SU-DHL-6 (cell line): ENCODE measurements around the gene KAT6B.

Source experiments
- H2AFZ ChIP-seq: fragments of 200-600 bp; sonication (generic); 2 replicates; pipeline ENCODE4 v1.6.1; 2014; ENCODE audit warnings: low read depth, mild to moderate bottlenecking, moderate library complexity, mixed read lengths, antibody characterized with exemption, low read length; ENCODE audit not compliant: severe bottlenecking
- H3F3A ChIP-seq: fragments of 200-600 bp; shearing (Covaris generic); 2 replicates; pipeline ENCODE4 v1.6.0; 2016; ENCODE audit warnings: antibody characterized with exemption, mild to moderate bottlenecking; ENCODE audit not compliant: insufficient read depth
- H3K27ac ChIP-seq: fragments of 200-600 bp; sonication (generic); 2 replicates; pipeline ENCODE4 v1.5.1; 2016; ENCODE audit warnings: low read depth, mild to moderate bottlenecking, low read length, moderate library complexity, mixed read lengths
- H3K27me3 ChIP-seq: fragments of 200-600 bp; sonication (generic), shearing (Covaris generic); 2 replicates; pipeline ENCODE4 v1.6.0; 2014; ENCODE audit warnings: mild to moderate bottlenecking, low read length
- H3K36me3 ChIP-seq: fragments of 200-600 bp; sonication (generic); 2 replicates; pipeline ENCODE4 v1.6.1; 2014; ENCODE audit warnings: mild to moderate bottlenecking, low read length, mixed read lengths
- H3K4me2 ChIP-seq: fragments of 300-600, 200-600 bp; shearing (Covaris generic), sonication (generic); 2 replicates; pipeline ENCODE4 v1.6.0; 2014; ENCODE audit warnings: low read length, low read depth, mild to moderate bottlenecking; ENCODE audit not compliant: poor library complexity, severe bottlenecking
- H3K4me3 ChIP-seq: fragments of 200-600 bp; sonication (generic); 2 replicates; pipeline ENCODE4 v1.5.1; 2014; ENCODE audit warnings: antibody characterized with exemption, low read length, mild to moderate bottlenecking, mixed read lengths; ENCODE audit not compliant: insufficient read depth, poor library complexity, severe bottlenecking
- H3K79me2 ChIP-seq: fragments of 200-600 bp; sonication (generic); 2 replicates; pipeline ENCODE4 v1.6.1; 2014; ENCODE audit warnings: mild to moderate bottlenecking, low read length, moderate library complexity; ENCODE audit not compliant: insufficient read depth
- H3K9ac ChIP-seq: fragments of 200-600 bp; sonication (generic); 2 replicates; pipeline ENCODE4 v1.7.0; 2014; ENCODE audit warnings: mild to moderate bottlenecking, low read length
- H3K9me2 ChIP-seq: fragments of 200-600 bp; sonication (generic); replicated peaks from 2 replicates; pipeline ENCODE4 v1.6.1; 2014; ENCODE audit warnings: low read length; ENCODE audit not compliant: insufficient read depth
- H3K9me3 ChIP-seq: fragments of 200-600 bp; sonication (generic); 2 replicates; pipeline ENCODE4 v1.6.1; 2014; ENCODE audit warnings: low read length, mixed read lengths; ENCODE audit not compliant: insufficient read depth
- H4K20me1 ChIP-seq: fragments of 200-600 bp; sonication (generic); 2 replicates; pipeline ENCODE4 v1.6.1; 2014; ENCODE audit warnings: low read depth, mild to moderate bottlenecking, antibody characterized with exemption, low read length, moderate library complexity, mixed read lengths
- EZH2phosphoT487 ChIP-seq: fragments of 200-600 bp; sonication (generic), shearing (Covaris generic); conservative IDR thresholded peaks from 2 replicates; pipeline ENCODE4 v1.6.1; 2018; ENCODE audit warnings: mild to moderate bottlenecking, antibody characterized with exemption, low read length, moderate library complexity, mixed read lengths
- TF ChIP-seq, protein P1 (sequence below): fragments of 200-600 bp; sonication (generic); IDR thresholded peaks from one replicate; pipeline ENCODE4 v1.5.1; 2017; ENCODE audit warnings: antibody characterized with exemption, mild to moderate bottlenecking, low read length, moderate library complexity; ENCODE audit not compliant: insufficient read depth, poor library complexity, severe bottlenecking

KAT6B gene

DNA sequence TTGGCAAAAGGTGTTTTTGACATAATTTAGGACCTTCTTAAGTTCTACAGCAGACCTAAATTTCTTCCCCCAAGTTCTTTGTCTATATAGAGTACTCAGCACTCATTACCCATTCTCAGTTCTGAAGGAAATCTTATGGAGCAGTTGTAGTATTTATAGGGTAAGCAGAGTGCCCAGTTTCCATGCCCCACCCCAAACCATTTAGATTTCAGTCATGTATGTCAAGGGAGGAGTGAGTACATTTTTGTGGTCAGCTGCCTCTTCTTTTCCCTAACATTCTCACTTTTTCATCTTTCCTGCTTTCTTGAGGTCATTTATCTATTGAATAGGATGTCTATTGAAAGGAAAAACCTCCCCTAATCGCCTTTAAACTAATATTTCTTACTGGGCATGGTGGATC is 83.3 kb downstream of the KAT6B start:
- TF ChIP-seq EZH2phosphoT487 = no peak
- TF ChIP-seq, protein P1, sequence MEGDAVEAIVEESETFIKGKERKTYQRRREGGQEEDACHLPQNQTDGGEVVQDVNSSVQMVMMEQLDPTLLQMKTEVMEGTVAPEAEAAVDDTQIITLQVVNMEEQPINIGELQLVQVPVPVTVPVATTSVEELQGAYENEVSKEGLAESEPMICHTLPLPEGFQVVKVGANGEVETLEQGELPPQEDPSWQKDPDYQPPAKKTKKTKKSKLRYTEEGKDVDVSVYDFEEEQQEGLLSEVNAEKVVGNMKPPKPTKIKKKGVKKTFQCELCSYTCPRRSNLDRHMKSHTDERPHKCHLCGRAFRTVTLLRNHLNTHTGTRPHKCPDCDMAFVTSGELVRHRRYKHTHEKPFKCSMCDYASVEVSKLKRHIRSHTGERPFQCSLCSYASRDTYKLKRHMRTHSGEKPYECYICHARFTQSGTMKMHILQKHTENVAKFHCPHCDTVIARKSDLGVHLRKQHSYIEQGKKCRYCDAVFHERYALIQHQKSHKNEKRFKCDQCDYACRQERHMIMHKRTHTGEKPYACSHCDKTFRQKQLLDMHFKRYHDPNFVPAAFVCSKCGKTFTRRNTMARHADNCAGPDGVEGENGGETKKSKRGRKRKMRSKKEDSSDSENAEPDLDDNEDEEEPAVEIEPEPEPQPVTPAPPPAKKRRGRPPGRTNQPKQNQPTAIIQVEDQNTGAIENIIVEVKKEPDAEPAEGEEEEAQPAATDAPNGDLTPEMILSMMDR = no peak
- H3F3A ChIP-seq = no peaks in the 10 kb centered on the region
- no peak overlapping the region for H3K4me3 ChIP-seq
- no peak overlapping the region for H3K9ac ChIP-seq
- no peaks in the 10 kb centered on the region for H3K27me3 ChIP-seq
- H3K9me2 ChIP-seq = no peaks in the 10 kb centered on the region
- no peak overlapping the region for H3K4me2 ChIP-seq
- no peaks in the 10 kb centered on the region for H3K36me3 ChIP-seq
- 0 out of 2 replicates have a peak, but pooled peaks cover 3% of the 10 kb centered on the region for H4K20me1 ChIP-seq
- H3K9me3 ChIP-seq = no peaks in the 10 kb centered on the region
- H3K27ac ChIP-seq = no peak overlapping the region
- no peak overlapping the region for H2AFZ ChIP-seq
- H3K79me2 ChIP-seq = no peaks in the 10 kb centered on the region

DNA sequence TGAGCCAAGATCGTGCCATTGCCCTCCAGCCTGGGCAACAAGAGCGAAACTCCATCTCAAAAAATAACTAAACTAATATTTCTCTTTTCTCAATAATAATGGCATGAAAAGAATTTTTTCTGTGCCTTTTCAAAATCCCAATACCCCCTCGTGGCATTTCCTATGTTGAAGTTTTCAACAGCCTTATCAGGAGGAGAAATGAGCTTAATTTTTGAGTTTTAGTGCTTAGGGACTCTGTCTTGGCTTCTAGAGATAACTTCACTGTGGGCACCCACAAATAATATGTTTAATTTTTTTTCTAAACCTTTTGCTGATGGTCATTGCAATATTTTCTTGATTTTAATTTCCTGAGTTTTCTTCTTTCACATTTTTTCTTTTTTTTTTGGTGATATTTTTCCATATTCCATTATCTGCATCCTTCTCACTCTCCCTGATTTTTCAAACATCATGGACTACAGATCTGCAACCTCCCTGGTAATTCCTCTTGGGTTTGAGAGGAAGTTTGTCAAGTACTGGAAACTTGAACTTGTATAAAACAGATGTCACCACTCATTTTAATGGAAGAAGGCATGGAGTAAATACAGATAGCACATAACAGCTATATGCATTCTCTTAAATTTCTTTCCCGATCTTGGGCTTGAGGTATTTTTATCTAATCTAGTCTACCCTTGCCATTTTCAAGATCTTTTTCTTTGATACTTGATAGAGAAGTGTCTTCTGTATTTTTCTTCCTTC is 84.0 kb downstream of the KAT6B start:
- Histone ChIP-seq H3K9me2 (no peaks in the 10 kb centered on the region), H3K27ac (no peak overlapping the region), H3K27me3 (no peaks in the 10 kb centered on the region), H2AFZ (no peak overlapping the region), H3K36me3 (no peaks in the 10 kb centered on the region), H3K4me2 (no peak overlapping the region), H3K79me2 (peaks cover 5% of the 10 kb centered on the region; the same call in 1 of the 2 replicates), H3K9me3 (no peaks in the 10 kb centered on the region), H4K20me1 (0 out of 2 replicates have a peak, but pooled peaks cover 3% of the 10 kb centered on the region), H3F3A (no peaks in the 10 kb centered on the region), H3K4me3 (no peak overlapping the region), H3K9ac (no peak overlapping the region)
- no peak for TF ChIP-seq EZH2phosphoT487
- TF ChIP-seq, protein P1 = no peak

DNA sequence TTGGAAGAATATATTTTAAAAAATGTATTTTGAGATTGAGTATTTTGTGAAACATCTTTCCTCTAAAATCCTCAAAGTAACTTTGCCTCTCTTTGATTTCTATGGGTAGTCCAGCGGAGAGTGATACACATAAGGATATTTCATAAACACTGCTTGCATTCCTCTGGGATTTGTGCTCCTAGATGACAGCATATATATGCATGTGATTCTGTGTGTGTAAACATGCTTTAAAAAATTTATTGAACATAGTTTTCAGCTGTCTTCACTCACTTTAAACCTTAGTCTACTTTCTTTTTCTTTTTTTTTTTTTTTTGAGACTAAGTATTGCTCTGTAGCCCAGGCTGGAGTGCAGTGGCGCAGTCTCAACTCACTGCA is 84.6 kb downstream of the KAT6B start:
- H3K9ac ChIP-seq = no peak overlapping the region
- no peak overlapping the region for H3K4me3 ChIP-seq
- H3K9me2 ChIP-seq = no peaks in the 10 kb centered on the region
- no peak overlapping the region for H3K4me2 ChIP-seq
- no peaks in the 10 kb centered on the region for H3K36me3 ChIP-seq
- no peaks in the 10 kb centered on the region for H3K9me3 ChIP-seq
- H2AFZ ChIP-seq = no peak overlapping the region
- H4K20me1 ChIP-seq = 0 out of 2 replicates have a peak, but pooled peaks cover 3% of the 10 kb centered on the region
- H3K79me2 ChIP-seq = peaks cover 9% of the 10 kb centered on the region; the same call in 1 of the 2 replicates
- no peaks in the 10 kb centered on the region for H3K27me3 ChIP-seq
- no peaks in the 10 kb centered on the region for H3F3A ChIP-seq
- TF ChIP-seq, protein P1 = no peak
- no peak for TF ChIP-seq EZH2phosphoT487
- H3K27ac ChIP-seq = no peak overlapping the region
